KG1 (cell line): ENCODE results near the gene RNF146.
"Not testable (repeated sequence)": the region's sequence is repeated elsewhere in the genome, so short reads cannot be mapped to it uniquely, and the experiment has no call there.

ENCODE experiments used
- DNase-seq: peaks from one replicate; lab custom pipeline; 2025; lab: John Stamatoyannopoulos, UW

The RNF146 gene

GRCh38 chr6:127282184-127282583 lies 15.5 kb downstream of the RNF146 start:
- DNase-seq = no peak

GRCh38 chr6:127288705-127289104 lies 22.0 kb downstream of the RNF146 start:
- DNase-seq = no peak

- no peak for DNase-seq
Measured at GRCh38 chr6:127289934-127290333, 23.3 kb downstream of the RNF146 start.

GRCh38 chr6:127290391-127291265 lies 24.0 kb downstream of the RNF146 start:
- DNase-seq = no peak

- no peak for DNase-seq
Measured at GRCh38 chr6:127291495-127291894, 24.8 kb downstream of the RNF146 start.

GRCh38 chr6:127297502-127298070 lies 30.9 kb downstream of the RNF146 start:
- no peak for DNase-seq

GRCh38 chr6:127298475-127298874 lies 31.8 kb downstream of the RNF146 start:
- no peak for DNase-seq

- DNase-seq = no peak
Measured at GRCh38 chr6:127299522-127300240, 33.0 kb downstream of the RNF146 start.

- no peak for DNase-seq
Measured at GRCh38 chr6:127300411-127300810, 33.7 kb downstream of the RNF146 start.

- DNase-seq = peak; percentile 5
Measured at GRCh38 chr6:127301199-127301700, 34.6 kb downstream of the RNF146 start.

GRCh38 chr6:127302728-127303660 lies 36.3 kb downstream of the RNF146 start:
- DNase-seq = no peak

- no peak for DNase-seq
Measured at GRCh38 chr6:127303917-127304316, 37.3 kb downstream of the RNF146 start.

GRCh38 chr6:127305741-127306140 lies 39.1 kb downstream of the RNF146 start:
- DNase-seq = no peak

- no peak for DNase-seq
Measured at GRCh38 chr6:127317388-127318128, 50.9 kb downstream of the RNF146 start.

- DNase-seq = no peak
Measured at GRCh38 chr6:127319686-127320085, 53.0 kb downstream of the RNF146 start.

GRCh38 chr6:127328043-127328609 lies 61.5 kb downstream of the RNF146 start:
- DNase-seq = no peak

GRCh38 chr6:127331256-127331655 lies 64.6 kb downstream of the RNF146 start:
- DNase-seq = not testable (repeated sequence)

GRCh38 chr6:127332383-127332961 lies 65.8 kb downstream of the RNF146 start:
- DNase-seq = no peak
